PFSK-1 (cell line): ENCODE measurements around the gene NPIPB6.

Experiments
- FOXP2 ChIP-seq: optimal IDR thresholded peaks from 2 replicates; pipeline ENCODE3; 2011; ENCODE audit warnings: borderline replicate concordance, control low read depth, inconsistent platforms; ENCODE audit not compliant: insufficient read depth; ENCODE audit errors: extremely low read length, extremely low read depth
- POLR2AphosphoS5 ChIP-seq: IDR thresholded peaks from 2 replicates; pipeline ENCODE4 v1.6.1; 2012; ENCODE audit warnings: low read depth, mild to moderate bottlenecking, control low read depth, low read length, moderate library complexity
- REST ChIP-seq, 2 experiments: IDR thresholded peaks; 2 replicates each; pipeline versions ENCODE4 v1.6.1 to v1.8.0; 2011 to 2012; ENCODE audit warnings: low read depth in 2 of 2, low read length in 2 of 2, control low read depth in 1 of 2, inconsistent platforms in 1 of 2, mild to moderate bottlenecking in 1 of 2, moderate library complexity in 1 of 2; ENCODE audit not compliant: insufficient read depth in 1 of 2
- SIN3A ChIP-seq: IDR thresholded peaks from 2 replicates; pipeline ENCODE4 v1.6.1; 2012; ENCODE audit warnings: mild to moderate bottlenecking, low read length, moderate library complexity, borderline replicate concordance; ENCODE audit not compliant: insufficient read depth
- TAF1 ChIP-seq: IDR thresholded peaks from 2 replicates; pipeline ENCODE4 v1.6.1; 2012; ENCODE audit warnings: low read length, control low read depth, borderline replicate concordance; ENCODE audit not compliant: insufficient read depth

Gene NPIPB6

GRCh38 chr16:28321700-28322411 lies 41.5 kb downstream of the NPIPB6 start:
- TF ChIP-seq REST (IDR thresholded peaks at IDR 0.05; ENCODE audit: insufficient read depth in 1 of 2, low read depth in 2 of 2, low read length in 2 of 2) (no peak), POLR2AphosphoS5 (no peak), SIN3A (no peak), FOXP2 (no peak), TAF1 (no peak)

GRCh38 chr16:28320741-28321140 lies 42.6 kb downstream of the NPIPB6 start:
- TF ChIP-seq POLR2AphosphoS5 (no peak), SIN3A (no peak), REST (IDR thresholded peaks at IDR 0.05; ENCODE audit: insufficient read depth in 1 of 2, low read depth in 2 of 2, low read length in 2 of 2) (no peak), TAF1 (no peak), FOXP2 (no peak)

DNA sequence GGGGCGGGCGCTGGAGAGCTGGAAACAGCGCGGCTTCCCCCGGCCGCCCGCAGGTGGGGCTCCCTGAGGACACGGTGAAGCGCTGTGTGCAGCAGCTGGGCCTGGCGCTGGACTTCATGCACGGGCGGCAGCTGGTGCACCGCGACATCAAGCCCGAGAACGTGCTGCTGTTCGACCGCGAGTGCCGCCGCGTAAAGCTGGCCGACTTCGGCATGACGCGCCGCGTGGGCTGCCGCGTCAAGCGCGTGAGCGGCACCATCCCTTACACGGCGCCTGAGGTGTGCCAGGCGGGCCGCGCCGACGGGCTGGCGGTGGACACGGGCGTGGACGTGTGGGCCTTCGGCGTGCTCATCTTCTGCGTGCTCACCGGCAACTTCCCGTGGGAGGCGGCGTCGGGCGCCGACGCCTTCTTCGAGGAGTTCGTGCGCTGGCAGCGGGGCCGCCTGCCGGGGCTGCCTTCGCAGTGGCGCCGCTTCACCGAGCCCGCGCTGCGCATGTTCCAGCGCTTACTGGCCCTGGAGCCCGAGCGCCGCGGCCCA lies 43.2 kb downstream of the NPIPB6 start:
- TF ChIP-seq FOXP2 (no peak), SIN3A (no peak), REST (IDR thresholded peaks at IDR 0.05; ENCODE audit: insufficient read depth in 1 of 2, low read depth in 2 of 2, low read length in 2 of 2) (no peak), TAF1 (no peak)

DNA sequence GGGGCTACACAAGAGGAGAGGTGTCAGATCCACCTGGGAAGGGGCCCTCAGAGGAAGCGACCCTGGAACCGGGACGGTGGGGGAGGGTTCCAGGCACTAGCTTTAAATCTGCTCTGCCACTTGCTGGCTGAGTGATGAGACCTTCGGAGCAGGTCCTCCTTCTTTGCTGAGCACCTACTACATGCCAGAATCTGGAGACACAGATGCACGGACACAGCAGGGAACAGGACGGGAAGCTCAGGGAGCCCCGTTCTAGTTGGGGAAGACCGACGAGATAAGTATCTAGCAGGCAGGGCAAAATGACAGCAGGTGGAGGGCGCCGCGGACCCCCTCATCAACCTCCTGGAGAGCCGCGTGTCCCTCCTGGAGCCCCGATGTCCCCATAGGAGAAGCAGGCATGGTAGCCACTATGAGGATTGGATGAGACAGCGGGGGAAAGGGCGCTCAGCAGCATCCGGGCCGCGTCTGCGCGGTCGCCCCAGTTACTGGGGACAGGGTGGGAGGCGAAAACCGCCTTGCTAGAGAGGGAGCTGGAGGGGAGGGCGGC lies 43.8 kb downstream of the NPIPB6 start:
- TF ChIP-seq TAF1 = no peak
- no peak for TF ChIP-seq REST (IDR thresholded peaks at IDR 0.05; ENCODE audit: insufficient read depth in 1 of 2, low read depth in 2 of 2, low read length in 2 of 2)
- no peak for TF ChIP-seq SIN3A
- TF ChIP-seq POLR2AphosphoS5 = no peak
- no peak for TF ChIP-seq FOXP2

DNA sequence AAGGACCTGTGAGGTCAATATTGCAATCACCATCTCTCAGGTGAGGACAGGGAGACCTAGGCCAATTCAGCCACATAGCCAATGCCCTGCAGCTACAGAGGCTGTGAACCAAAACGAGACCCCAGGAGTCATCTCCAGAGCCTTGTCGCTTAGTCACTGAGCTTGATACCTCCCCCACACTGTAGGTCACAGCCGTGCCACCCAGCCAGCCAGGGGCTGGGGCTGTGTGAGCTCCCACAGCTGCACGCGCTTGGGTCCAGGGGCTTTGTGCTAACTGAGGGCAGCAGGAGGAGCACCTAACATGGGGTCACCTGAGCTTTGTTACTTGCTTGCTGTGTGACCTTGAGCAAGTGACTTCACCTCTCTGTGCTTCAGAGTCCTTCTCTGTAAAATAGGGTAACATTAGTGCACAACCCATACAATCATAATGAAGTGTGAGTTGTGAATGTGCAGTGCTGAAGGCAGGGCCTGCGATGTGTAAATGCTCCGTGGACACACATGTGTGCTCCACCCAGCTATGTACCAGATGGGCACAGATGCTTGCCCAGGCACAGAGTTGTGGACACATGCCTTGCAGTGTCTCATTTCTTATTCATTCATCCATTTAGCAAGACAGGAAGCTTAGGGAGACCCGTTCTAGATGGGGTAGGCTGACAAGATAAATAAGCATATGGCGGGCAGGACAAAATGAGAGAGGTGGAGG lies 45.1 kb downstream of the NPIPB6 start:
- no peak for TF ChIP-seq POLR2AphosphoS5
- TF ChIP-seq REST (IDR thresholded peaks at IDR 0.05; ENCODE audit: insufficient read depth in 1 of 2, low read depth in 2 of 2, low read length in 2 of 2) = no peak
- no peak for TF ChIP-seq SIN3A
- no peak for TF ChIP-seq TAF1
- no peak for TF ChIP-seq FOXP2
